Middle frontal gyrus (tissue), 1 donor: ENCODE results near the gene MLIP.

Experiments used
- DNase-seq: peaks from one replicate; pipeline ENCODE4 v3.0.0-alpha.2; 2015; ENCODE audit warnings: low spot score; ENCODE audit errors: extremely low spot score

Gene MLIP

DNA sequence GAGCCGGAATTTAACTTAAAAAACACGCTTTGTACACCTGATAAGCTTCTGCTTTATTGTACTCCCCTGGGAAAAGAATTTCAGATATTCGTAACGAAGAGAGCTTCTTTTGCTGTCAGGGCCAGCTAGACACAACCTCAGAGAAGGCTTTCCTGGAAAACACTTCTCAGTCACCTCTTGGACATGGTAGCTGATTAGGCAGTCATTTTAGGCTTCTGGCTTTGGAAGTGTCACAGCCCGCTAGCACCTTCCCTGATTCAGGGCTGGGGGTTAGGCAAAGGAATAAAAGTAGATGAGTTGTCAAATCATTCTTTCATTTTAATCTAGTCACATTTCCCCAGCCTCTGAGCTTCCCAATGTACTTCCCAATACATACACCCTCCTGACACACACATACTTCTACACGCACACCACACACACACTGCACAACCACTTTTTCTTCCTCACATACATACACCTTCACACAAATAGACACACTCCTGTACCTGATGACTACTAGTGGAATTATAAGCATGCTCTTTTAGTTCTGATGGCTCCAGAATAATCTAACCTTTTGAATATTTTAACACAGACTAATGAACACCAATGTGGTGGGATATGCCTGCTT is 162.1 kb downstream of the MLIP start:
- no peak for DNase-seq

DNA sequence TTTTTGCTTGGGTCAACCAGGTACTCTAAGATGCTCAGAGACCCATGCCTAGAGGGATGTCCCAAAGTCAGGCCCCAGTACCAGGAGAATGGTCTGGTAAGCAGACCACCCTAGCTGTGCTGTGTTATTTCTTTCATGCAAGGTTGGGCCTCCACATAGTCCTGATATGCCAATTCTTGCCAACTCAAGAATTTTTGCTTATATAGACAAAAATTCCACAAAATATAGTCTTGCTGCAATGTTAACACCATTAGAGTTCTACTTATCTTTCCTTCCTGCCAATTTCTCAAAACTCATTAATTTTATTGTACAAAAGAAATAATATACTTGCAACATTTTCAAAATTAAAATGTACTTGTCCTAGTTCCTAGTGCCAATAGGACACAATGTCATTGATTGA is 163.1 kb downstream of the MLIP start:
- no peak for DNase-seq

DNA sequence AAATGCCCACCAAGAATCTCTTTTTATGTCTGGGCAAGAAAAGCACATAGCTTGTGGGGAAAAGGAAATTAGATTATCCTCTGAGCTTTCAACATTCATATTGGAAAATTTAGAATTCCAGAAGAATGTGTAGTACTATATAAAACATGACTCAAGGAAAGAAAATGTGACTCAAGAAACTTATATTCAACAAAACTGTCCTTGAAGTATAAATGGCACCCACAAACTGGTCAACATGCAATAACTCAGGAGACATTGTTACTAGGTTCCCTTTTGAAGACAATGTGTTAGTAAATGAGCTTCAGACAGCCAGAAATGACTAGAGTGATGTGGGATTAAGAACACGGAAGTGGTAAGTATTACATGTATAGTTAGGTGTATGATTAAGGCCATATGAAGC is 170.9 kb downstream of the MLIP start:
- no peak for DNase-seq

DNA sequence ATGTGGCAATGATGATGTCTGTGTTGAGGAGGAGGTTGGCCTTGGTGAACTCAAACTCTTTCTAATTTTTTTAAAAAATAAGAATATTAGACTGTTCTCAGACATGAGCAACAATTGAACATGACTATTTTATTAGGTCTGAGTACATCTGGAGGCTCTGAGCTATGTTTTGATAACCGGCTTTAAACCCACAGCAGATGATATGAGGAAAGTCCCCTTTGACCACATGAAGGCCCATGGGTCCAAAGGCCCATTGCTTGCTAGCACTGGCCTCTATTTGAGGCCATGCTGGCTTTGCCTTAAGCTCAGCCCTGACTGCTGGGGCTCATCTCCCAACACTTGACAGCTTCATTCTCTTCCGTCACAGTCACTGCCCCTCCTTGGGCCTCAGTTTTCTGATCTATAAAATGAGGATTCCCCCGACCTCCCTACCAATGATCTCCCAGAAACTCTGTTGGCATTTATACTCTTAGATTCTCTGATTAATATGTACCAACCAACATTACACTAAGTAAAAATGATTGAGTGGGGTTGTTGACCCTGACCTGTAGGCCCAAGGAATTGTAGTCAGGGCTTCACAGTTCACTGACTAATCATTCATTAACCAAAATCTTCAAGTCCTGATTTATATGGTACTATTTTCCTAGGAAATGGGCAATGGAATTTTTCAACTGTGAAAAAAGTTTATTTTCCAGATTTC is 173.1 kb downstream of the MLIP start:
- no peak for DNase-seq

DNA sequence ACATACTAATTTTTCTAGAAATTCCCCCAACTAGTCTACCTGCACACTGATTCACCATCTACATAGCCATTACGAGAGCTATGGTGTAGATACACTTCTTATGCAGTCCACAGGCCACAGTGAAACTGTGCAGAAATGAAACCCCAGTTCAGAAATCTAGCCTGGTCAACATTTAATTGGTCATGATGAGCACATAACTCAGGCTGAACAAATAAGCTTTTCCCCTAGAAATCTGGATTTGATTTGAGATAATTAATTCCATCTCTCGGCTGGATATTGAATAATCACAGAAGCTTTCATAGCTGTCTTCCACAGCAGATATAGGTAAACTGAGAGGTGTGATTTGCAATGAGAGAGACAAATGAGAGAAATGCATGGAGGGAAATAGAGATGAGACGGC is 174.4 kb downstream of the MLIP start:
- no peak for DNase-seq

GRCh38 chr6:54286141-54286540 is 174.9 kb downstream of the MLIP start:
- DNase-seq = no peak

- DNase-seq = no peak
These were observed 177.2 kb downstream of the MLIP start for GRCh38 chr6:54288474-54288873.

DNA sequence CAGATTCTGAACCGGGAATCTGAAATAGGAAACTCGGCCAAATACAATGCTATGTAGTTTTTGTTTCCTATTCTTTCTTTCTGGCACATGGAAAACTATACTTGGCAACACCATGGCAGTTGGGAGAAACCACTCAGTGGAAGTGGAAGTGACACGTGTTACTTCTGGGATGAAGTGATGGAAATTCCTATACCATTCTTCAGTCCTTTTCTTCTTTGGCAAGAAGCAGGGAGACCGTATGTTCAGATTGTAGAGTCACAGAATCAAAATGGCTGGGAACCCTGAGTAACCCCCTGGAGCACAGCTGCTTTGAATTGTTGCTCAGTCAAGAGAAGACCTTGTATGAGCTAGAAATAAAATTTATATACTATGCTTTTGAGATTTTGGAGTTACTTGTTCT is 178.2 kb downstream of the MLIP start:
- DNase-seq = no peak

DNA sequence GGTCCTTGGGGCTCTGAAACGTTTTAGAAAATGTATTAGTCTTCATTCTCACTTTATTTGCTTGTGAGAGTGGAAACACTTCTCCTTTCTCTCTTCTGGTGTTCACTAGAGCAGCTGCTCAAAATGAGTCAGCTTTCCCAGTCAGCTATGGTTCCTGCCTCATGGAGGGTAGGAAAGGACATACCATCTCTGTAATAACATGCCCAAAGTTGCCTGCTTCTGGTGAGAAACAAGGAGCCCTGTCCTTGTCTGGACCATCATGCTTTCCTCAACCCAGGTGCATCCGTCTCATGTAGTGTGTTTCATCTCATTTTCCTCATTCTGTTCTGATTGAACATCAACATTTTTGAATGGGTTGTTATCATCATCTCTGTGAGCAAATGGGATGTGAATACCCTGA is 179.9 kb downstream of the MLIP start:
- DNase-seq = no peak

DNA sequence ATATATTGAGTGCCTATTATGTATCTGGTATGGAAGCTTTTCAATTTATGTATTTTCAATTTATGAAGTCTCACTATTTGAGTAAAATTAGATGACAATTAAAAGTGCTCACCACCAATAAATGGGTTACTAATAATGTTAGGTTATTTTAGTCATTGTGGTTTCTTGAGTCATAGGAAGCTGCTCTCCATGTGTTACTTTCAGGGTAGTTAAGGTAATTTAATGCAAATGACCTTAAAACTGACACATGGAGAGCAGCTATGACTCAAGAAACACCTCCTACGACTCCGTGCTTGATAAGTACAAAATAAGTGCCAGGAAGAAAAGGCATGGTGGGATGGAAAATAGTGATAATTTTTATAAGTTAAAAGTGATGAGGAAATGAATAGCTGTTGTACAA is 180.5 kb downstream of the MLIP start:
- no peak for DNase-seq

GRCh38 chr6:54294965-54295532 is 183.8 kb downstream of the MLIP start:
- no peak for DNase-seq

DNA sequence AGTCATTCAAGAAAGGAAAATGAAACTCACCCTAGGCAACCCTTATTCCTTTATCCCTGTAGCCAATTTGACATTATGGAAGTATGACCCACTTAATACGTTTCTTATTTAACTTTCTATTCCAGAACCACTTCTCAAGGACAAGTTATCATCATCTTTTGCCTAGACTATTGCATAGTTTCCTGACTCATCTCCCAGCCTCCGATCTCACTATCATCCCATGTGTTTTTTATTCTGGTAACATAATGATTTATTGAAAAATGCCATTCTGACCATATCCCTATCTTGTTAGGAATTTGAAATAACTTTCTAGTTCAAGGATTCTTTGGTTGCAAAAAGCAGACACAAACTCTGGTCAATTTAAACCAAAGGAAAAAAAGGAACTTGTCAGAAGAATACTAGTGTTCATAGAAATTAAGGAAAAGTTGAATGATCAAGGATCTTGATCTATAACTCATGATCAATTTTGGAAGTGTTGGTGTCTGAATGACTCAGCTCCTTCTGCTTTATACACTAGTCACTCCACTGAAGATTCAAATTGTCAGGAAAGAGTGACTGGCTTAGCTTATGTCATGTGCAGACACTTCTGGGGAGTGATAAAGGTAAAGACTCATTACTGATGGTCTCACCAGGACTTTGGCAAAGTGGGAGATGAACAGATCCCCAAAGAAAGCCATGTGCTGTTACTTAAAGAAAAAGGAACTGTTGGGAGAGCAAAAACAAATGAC is 188.5 kb downstream of the MLIP start:
- DNase-seq = no peak

DNA sequence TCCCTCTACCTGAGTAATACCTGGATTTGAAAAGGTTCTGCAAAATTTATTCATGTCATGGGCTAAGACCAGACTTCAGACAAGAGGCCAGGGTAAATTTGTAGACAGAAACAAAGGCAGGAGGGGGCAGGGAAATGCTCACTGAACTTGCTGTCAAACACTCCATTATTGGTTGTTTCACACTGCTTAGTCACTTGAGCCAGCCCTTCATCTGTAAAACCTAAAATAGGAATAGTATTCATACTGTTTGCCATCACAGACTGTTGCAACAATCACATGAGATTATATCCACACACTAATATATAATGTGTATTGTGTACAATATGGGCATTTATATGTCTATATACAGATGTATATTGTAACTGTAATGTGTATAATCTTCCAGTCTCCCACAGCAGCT is 190.5 kb downstream of the MLIP start:
- no peak for DNase-seq

DNA sequence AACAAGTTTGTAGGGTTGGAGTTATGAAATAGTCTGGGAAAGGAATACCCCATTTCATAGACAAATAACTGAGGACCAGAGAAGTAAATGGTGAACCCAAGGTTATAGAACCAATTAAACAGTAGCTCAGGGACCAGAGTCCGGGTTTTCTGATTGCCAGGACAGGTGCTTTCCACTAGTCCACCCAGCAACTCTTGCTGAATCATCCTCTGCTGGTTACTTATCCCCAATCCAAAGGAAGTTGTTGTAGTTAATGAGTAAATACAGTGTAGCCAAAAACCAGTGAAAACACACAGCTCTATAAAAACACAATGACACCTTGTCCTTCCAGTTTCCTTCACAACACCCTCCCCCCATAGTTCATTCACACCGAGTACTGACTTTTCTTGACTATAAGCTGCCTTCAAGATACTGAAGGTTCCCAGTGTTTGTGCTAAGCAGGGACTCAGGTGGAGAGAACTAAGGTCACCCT is 196.2 kb downstream of the MLIP start:
- DNase-seq = no peak

GRCh38 chr6:54308289-54308985 is 197.2 kb downstream of the MLIP start, which contains the start of gene TINAG:
Gene TINAG (plus strand): TSS chr6:54308441. CDS start chr6:54308551, 110 bp downstream.
- no peak for DNase-seq

GRCh38 chr6:54308986-54309315 is 197.7 kb downstream of the MLIP start:
- DNase-seq = no peak

DNA sequence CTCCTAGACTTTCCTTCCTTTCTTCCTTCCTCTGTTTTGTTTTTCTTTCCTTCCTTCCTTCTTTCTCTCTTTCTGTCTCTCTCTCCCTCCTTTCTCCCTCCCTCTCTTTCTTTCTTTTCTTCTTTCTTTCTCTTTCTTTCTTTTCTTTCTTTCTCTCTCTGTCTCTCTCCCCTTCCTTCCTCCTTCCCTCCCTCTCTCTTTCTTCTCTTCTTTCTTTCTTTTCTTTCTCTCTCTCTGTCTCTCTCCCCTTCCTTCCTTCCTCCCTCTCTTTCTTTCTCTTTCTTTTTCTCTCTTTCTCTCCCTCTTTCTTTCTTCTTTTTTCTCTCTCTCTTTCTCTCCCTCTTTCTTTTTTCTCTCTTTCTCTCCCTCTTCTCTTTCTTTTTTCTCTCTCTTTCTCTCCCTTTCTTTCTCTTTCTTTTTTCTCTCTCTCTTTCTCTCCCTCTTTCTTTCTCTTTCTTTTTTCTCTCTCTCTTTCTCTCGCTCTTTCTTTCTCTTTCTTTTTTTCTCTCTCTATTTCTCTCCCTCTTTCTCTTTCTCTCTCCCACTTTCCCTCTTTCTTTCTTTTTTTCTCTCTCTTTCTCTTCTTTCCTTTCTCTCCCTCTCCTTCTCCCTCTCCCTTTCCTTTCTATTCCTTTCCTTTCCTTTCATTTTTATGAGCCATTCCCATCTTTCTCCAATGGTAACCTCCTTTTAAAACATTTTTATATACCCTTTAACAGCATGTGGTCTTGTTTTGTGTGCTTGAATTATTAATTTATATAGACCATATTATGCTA is 199.3 kb downstream of the MLIP start:
- DNase-seq = no peak

GRCh38 chr6:54315656-54316055 is 204.4 kb downstream of the MLIP start:
- no peak for DNase-seq
